Karpas-422 (cell line): ENCODE data around the gene CCDC34. TPM values are rescaled to one million over a fixed set of nuclear protein-coding genes. Genes with fewer than 3 reads are reported as not detected.

Experiments used
- DNase-seq: peaks from one replicate; pipeline ENCODE4 v3.0.0-alpha.2; 2015
- H2AFZ ChIP-seq: fragments of 200-600 bp; sonication (generic); 2 replicates; pipeline ENCODE4 v1.6.1; 2014; ENCODE audit warnings: antibody characterized with exemption, low read length, mixed read lengths
- H3K27ac ChIP-seq: fragments of 200-600 bp; sonication (generic); 2 replicates; pipeline ENCODE4 v1.5.1; 2014; ENCODE audit warnings: mild to moderate bottlenecking, low read length, moderate library complexity
- H3K27me3 ChIP-seq: fragments of 200-600 bp; sonication (generic); 2 replicates; pipeline ENCODE4 v1.6.1; 2014; ENCODE audit warnings: low read length, mixed read lengths
- H3K36me3 ChIP-seq: fragments of 200-600 bp; sonication (generic); 2 replicates; pipeline ENCODE4 v1.6.1; 2014; ENCODE audit warnings: low read length, mixed read lengths; ENCODE audit not compliant: insufficient read depth
- H3K4me1 ChIP-seq: fragments of 200-600 bp; sonication (generic); 2 replicates; pipeline ENCODE4 v1.6.1; 2014; ENCODE audit warnings: mild to moderate bottlenecking, low read length, mixed read lengths
- H3K4me2 ChIP-seq: fragments of 200-600 bp; sonication (generic); 2 replicates; pipeline ENCODE4 v1.6.1; 2014; ENCODE audit warnings: low read length, low read depth, mild to moderate bottlenecking; ENCODE audit not compliant: poor library complexity, severe bottlenecking
- H3K4me3 ChIP-seq: fragments of 200-600 bp; sonication (generic); 2 replicates; pipeline ENCODE4 v1.5.1; 2014; ENCODE audit warnings: mild to moderate bottlenecking, antibody characterized with exemption, low read length, mixed read lengths
- H3K79me2 ChIP-seq: fragments of 200-600 bp; sonication (generic); 2 replicates; pipeline ENCODE4 v1.6.1; 2014; ENCODE audit warnings: mild to moderate bottlenecking, low read length, mixed read lengths
- H3K9ac ChIP-seq: fragments of 200-600 bp; sonication (generic); 2 replicates; pipeline ENCODE4 v1.6.0; 2014; ENCODE audit warnings: low read length
- H3K9me2 ChIP-seq: fragments of 200-600 bp; sonication (generic), shearing (Covaris generic); replicated peaks from 2 replicates; pipeline ENCODE4 v1.6.0; 2014; ENCODE audit warnings: mild to moderate bottlenecking, low read length, moderate library complexity; ENCODE audit not compliant: insufficient read depth
- H3K9me3 ChIP-seq: fragments of 300-700, 200-600 bp; sonication (generic); 2 replicates; pipeline ENCODE4 v1.6.1; 2014; ENCODE audit warnings: low read length, mixed read lengths
- H4K20me1 ChIP-seq: fragments of 200-600 bp; sonication (generic); 2 replicates; pipeline ENCODE4 v1.6.1; 2014; ENCODE audit warnings: mild to moderate bottlenecking, antibody characterized with exemption, low read length, low read depth; ENCODE audit not compliant: insufficient read depth
- total RNA-seq: library from RNA; depleted of rRNA; stranded (reverse); fragments of >200 nt; shearing (Covaris generic); gene quantifications from 2 replicates; pipeline ENCODE4 v1.2.3, GENCODE V29; 2014; ENCODE audit warnings: low replicate concordance; rRNA removed

CCDC34 gene, protein sequence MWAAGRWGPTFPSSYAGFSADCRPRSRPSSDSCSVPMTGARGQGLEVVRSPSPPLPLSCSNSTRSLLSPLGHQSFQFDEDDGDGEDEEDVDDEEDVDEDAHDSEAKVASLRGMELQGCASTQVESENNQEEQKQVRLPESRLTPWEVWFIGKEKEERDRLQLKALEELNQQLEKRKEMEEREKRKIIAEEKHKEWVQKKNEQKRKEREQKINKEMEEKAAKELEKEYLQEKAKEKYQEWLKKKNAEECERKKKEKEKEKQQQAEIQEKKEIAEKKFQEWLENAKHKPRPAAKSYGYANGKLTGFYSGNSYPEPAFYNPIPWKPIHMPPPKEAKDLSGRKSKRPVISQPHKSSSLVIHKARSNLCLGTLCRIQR
- 10.2 and 11.7 TPM in 2 replicates for total RNA-seq

DNA sequence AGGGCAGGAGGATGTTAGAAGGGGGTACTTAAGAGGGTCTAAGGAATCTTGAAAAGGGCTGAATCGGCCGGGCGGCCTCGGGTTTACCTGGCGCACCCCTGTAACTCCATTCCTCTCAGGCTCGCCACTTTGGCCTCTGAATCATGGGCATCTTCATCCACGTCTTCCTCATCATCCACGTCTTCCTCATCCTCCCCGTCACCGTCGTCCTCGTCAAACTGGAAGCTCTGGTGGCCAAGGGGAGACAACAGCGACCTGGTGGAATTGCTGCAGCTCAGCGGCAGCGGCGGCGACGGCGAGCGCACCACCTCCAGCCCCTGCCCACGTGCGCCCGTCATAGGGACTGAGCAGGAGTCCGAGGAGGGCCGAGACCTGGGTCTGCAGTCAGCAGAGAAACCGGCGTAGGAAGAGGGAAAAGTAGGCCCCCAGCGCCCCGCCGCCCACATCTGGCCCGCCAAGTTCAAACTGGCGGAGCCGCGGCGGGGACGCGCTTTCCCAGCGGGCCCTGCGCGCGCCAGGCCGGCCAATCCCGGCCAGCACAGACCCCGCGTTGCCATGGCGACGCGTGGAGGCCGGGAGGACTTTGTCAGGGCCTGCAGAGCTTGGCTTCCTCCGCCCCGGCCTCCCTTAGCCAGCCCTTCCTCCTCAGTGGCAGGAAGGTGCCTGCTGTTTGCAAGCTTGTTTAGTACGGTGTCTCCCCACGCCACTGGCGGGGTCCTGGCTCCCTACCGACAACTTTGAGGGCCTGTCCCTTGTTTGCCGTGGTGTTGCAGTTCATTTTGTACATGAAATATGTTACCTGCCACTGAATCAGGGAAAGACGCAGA, at the start of gene CCDC34:
TSS of gene CCDC34 (minus strand) at position 467 of the 827 bp plus-strand sequence. CDS start at position 446, 21 bp downstream.
- Histone ChIP-seq H3K4me1 (peaks cover 30% of the 10 kb centered on the region), H3K9ac (peak within 1 kb of the TSS; percentile 93), H3K4me3 (peak within 1 kb of the TSS; percentile 94), H3K36me3 (no peaks in the 10 kb centered on the region), H3K79me2 (peaks cover 50% of the 10 kb centered on the region), H4K20me1 (no peaks in the 10 kb centered on the region), H3K9me2 (no peaks in the 10 kb centered on the region), H3K4me2 (peak within 1 kb of the TSS; percentile 95), H3K9me3 (no peaks in the 10 kb centered on the region), H2AFZ (peak within 1 kb of the TSS; percentile 99), H3K27me3 (no peaks in the 10 kb centered on the region), H3K27ac (peak within 1 kb of the TSS; percentile 38)
- peak; percentile 97 for DNase-seq

DNA sequence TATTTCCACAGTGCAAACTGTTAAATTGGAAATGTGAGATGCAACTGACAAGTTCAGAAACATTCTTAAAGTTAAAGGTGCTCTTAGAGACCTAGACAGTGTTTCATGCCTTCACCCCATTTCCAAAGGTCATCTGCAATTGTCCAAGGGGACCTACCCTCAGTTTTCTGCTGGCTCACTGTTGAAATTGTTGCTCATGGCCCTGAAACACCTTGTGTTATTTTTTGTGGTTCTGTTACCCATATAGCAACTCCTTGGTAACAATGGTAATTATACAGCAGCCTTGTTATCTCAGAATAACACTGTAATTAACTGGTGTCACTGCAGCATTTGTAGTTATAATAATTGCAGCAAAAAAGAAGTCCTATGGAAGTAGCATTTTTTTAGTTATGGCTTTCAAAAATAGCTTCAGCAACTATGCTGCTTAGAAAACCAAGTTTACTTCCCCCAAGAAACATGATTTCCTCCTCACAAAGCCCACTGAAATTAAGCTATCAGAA, 49.2 kb upstream of the CCDC34 start:
- Histone ChIP-seq H4K20me1 (no peaks in the 10 kb centered on the region), H2AFZ (no peak overlapping the region), H3K27me3 (no peaks in the 10 kb centered on the region; the same call in 1 of the 2 replicates), H3K4me2 (no peak overlapping the region), H3K9me2 (no peaks in the 10 kb centered on the region), H3K4me3 (no peak overlapping the region), H3K79me2 (no peaks in the 10 kb centered on the region), H3K36me3 (no peaks in the 10 kb centered on the region), H3K9me3 (no peaks in the 10 kb centered on the region), H3K27ac (no peak overlapping the region), H3K9ac (no peak overlapping the region), H3K4me1 (no peaks in the 10 kb centered on the region)
- DNase-seq: no peak

DNA sequence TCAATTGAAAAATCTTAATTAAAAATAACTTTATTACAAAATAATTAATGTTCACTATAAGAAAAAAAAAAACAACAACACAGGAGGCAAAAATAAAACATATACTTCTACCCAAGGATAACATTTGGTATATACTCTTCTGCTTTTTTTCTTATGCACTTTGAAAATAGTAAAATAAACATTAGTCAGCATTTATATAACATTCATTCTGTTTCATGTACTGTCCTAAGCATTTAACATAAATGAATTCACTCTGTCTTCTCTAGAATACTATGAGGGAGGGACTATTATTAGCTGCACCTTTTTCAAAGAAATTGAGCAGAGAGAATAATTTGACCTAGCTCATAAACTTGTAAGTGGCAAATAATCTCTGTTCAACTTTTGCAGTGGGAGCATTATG, 48.3 kb upstream of the CCDC34 start:
- H3K9me3 ChIP-seq: no peaks in the 10 kb centered on the region
- no peak overlapping the region for H3K4me2 ChIP-seq
- H3K4me3 ChIP-seq: no peak overlapping the region
- H3K27me3 ChIP-seq: no peaks in the 10 kb centered on the region; the same call in 1 of the 2 replicates
- H2AFZ ChIP-seq: no peak overlapping the region
- no peak overlapping the region for H3K27ac ChIP-seq
- H3K79me2 ChIP-seq: no peaks in the 10 kb centered on the region
- no peaks in the 10 kb centered on the region for H3K4me1 ChIP-seq
- no peaks in the 10 kb centered on the region for H3K9me2 ChIP-seq
- DNase-seq: no peak
- H3K36me3 ChIP-seq: no peaks in the 10 kb centered on the region
- no peaks in the 10 kb centered on the region for H4K20me1 ChIP-seq
- no peak overlapping the region for H3K9ac ChIP-seq

DNA sequence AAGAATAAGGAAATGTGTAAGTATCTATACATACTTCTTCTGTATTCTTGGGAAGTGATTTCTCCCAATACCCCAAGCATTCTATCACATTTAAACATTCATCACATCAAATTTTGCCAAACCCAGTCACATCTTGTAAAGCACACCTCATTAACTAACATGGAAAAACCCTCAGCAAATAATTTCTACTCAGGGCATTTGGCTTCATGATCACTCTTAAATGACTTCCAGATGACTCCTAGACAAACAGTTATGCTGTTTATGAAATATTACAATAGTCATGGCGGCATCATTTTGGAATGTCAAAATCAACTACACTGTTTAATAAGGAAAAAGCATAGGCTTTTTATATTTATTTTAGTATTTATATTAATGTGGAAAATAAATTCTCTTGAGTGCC, 47.3 kb upstream of the CCDC34 start:
- Histone ChIP-seq H3K9me2 (no peaks in the 10 kb centered on the region), H3K4me3 (no peak overlapping the region), H3K27ac (no peak overlapping the region), H4K20me1 (no peaks in the 10 kb centered on the region), H2AFZ (no peak overlapping the region), H3K79me2 (no peaks in the 10 kb centered on the region), H3K36me3 (no peaks in the 10 kb centered on the region), H3K4me1 (no peaks in the 10 kb centered on the region), H3K4me2 (no peak overlapping the region), H3K9ac (no peak overlapping the region), H3K9me3 (no peaks in the 10 kb centered on the region), H3K27me3 (no peaks in the 10 kb centered on the region; the same call in 1 of the 2 replicates)
- peak; percentile 31 for DNase-seq

DNA sequence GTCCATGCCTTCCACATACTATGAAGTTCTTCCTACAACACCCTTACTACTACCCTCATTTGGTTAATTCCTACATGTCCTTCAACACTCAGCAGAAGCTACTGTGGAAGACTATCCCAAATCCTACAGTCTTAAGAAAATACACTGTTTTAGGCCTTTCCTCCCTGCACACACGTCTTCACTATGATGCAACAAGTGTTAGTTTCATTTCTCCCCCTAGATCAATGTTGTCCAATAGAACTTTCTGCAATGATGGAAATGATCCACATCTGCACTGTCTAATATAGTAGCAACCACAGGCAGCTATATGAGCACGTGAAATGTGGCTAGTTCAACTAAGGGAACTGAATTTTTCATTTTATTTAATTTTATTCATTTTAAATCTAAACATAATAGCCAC, 46.7 kb upstream of the CCDC34 start:
- H3K36me3 ChIP-seq: no peaks in the 10 kb centered on the region
- H3K9me3 ChIP-seq: no peaks in the 10 kb centered on the region
- H4K20me1 ChIP-seq: no peaks in the 10 kb centered on the region
- H3K9me2 ChIP-seq: no peaks in the 10 kb centered on the region
- H3K27me3 ChIP-seq: no peaks in the 10 kb centered on the region; the same call in 1 of the 2 replicates
- no peak overlapping the region for H3K9ac ChIP-seq
- no peak for DNase-seq
- H3K4me3 ChIP-seq: no peak overlapping the region
- H3K4me2 ChIP-seq: no peak overlapping the region
- no peak overlapping the region for H2AFZ ChIP-seq
- H3K27ac ChIP-seq: no peak overlapping the region
- no peaks in the 10 kb centered on the region for H3K4me1 ChIP-seq
- no peaks in the 10 kb centered on the region for H3K79me2 ChIP-seq

DNA sequence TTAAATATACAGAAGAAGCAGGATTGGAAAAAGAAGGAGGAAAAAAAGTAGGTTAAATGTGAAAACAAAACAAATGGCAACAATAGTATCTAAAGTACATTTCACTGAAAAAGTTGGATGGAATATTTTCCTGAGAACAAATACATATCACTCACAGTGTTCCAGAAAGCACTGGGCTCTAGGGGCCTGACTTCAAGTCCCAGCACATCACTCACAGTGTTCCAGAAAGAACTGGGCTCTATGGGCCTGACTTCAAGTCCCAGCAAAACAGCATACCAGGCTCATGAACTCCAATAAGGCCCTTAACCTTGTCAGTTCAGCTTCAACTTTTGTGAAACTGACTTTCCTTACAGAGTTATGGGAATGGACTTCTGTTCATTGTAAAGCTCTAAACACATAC, 46.0 kb upstream of the CCDC34 start:
- Histone ChIP-seq H3K4me1 (no peaks in the 10 kb centered on the region), H3K27ac (no peak overlapping the region), H3K36me3 (no peaks in the 10 kb centered on the region), H3K9me3 (no peaks in the 10 kb centered on the region), H2AFZ (no peak overlapping the region), H3K4me2 (no peak overlapping the region), H3K27me3 (no peaks in the 10 kb centered on the region; the same call in 1 of the 2 replicates), H3K9me2 (no peaks in the 10 kb centered on the region), H3K4me3 (no peak overlapping the region), H4K20me1 (no peaks in the 10 kb centered on the region), H3K79me2 (no peaks in the 10 kb centered on the region), H3K9ac (no peak overlapping the region)
- peak; percentile 20 for DNase-seq

DNA sequence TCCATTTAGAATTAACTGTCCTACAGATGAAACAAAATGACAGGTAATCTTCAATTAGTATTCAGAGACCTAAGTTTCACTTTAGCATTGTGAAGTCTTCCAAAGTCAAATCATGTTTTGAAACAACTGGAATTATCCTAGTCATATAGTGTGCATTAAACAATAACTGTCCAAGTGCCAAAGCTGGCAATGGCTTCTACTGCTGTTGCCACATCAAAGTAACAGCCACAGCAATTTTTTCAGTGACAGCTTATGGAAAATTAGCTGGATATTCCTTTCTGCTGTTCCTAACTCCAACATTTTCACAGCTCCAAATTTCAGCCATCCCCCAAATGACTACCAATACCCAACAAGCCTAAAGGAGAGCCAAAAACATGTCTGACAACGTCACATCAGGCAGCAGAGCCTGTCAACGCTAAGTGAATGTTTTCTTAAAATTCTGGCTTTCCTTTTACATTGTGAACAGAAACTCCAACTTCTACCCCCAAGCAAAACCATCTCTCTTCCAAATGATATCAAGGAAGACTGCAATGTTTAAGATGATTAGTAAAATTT, 45.3 kb upstream of the CCDC34 start:
- H3K4me1 ChIP-seq: no peaks in the 10 kb centered on the region
- DNase-seq: peak; percentile 34
- H3K9me2 ChIP-seq: no peaks in the 10 kb centered on the region
- H3K27me3 ChIP-seq: no peaks in the 10 kb centered on the region; the same call in 1 of the 2 replicates
- no peak overlapping the region for H3K27ac ChIP-seq
- H3K79me2 ChIP-seq: no peaks in the 10 kb centered on the region
- no peak overlapping the region for H3K4me2 ChIP-seq
- no peak overlapping the region for H3K4me3 ChIP-seq
- H3K9ac ChIP-seq: no peak overlapping the region
- H2AFZ ChIP-seq: no peak overlapping the region
- no peaks in the 10 kb centered on the region for H4K20me1 ChIP-seq
- H3K36me3 ChIP-seq: no peaks in the 10 kb centered on the region
- no peaks in the 10 kb centered on the region for H3K9me3 ChIP-seq
